ENCODE data around the gene ARL15. TPM values are rescaled to one million over a fixed set of nuclear protein-coding genes. Genes with fewer than 3 reads are reported as not detected.

ARL15 gene
- total and polyA plus RNA-seq, 2 of the 8 experiments (the other 6 are each of a cell fraction or from before 2014, with no cell fraction given), result 9.9 to 21.2 TPM

DNA sequence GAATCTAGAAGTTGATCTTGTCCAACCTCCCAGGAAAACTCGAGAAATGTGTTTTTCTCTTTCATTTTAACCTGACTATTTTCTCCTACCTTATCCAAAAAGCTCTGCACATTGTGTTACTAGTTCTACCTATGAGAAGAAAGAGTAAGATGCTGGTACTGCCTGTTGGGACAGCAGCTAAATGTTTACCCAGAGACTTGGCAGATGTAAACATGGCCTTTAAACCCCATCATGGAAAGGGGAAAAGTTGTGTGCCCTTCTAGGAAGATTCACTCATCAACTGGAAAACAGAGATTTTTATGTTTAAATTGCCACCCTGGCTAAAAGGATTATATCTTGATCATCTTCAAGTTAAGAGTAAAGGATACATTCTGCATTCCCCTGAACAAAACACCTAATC, 3.5 kb downstream of the ARL15 start (continued):
- TF ChIP-seq PHF8 (conservative IDR thresholded peaks at IDR 0.05; ENCODE audit: low read depth, low read length) (no peak), SIX5 (IDR thresholded peaks at IDR 0.05; ENCODE audit: low read depth, low read length) (no peak), RAD21 (IDR thresholded peaks at IDR 0.05 in 1 of 2, conservative IDR thresholded peaks at IDR 0.05 in 1 of 2; ENCODE audit: low read depth in 2 of 2, low read length in 2 of 2) (no peak), SAP30 (IDR thresholded peaks at IDR 0.05; ENCODE audit: insufficient read depth, insufficient replicate concordance, low read length) (no peak), HDAC6 (IDR thresholded peaks at IDR 0.05; ENCODE audit: low read depth, low read length) (no peak)
- TF ChIP-seq, protein P1, sequence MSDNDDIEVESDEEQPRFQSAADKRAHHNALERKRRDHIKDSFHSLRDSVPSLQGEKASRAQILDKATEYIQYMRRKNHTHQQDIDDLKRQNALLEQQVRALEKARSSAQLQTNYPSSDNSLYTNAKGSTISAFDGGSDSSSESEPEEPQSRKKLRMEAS (IDR thresholded peaks at IDR 0.05), result no peak

Measured in H1 (cell line).